ENCODE data around the gene PRKAR1B.

DNA sequence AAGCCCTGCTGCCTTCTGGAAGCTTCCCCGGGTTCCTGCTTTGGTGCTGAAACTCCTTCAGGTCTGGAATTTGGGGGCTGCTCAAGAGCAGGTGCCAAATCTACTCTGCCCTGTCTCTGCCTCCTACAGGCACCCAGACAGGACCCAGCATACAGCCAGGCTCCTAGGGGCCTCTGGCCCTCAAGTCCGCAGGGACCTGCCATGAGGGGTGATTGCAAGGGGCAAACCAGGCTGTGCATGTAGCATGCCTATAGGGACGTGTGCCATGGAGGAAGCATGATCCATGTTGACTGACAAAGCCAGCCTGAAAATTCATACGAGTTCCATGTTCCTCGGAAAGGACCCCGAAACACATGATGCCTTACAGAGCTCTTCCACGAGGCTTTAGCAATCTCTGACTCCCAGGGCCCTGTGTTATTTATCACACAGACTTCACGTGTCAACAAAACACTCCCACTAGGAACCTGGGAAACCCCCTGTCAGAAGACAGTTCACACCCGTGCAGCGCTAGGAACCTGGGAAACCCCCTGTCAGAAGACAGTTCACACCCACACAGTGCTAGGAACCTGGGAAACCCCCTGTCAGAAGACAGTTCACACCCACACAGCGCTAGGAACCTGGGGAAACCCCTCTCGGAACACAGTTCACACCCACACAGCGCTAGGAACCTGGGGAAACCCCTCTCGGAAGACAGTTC lies 75.9 kb downstream of the PRKAR1B start:
- TF ChIP-seq EP300 (IDR thresholded peaks at IDR 0.05) (no peak), POLR2A (IDR thresholded peaks at IDR 0.05) (no peak)
- TF ChIP-seq, protein P1, sequence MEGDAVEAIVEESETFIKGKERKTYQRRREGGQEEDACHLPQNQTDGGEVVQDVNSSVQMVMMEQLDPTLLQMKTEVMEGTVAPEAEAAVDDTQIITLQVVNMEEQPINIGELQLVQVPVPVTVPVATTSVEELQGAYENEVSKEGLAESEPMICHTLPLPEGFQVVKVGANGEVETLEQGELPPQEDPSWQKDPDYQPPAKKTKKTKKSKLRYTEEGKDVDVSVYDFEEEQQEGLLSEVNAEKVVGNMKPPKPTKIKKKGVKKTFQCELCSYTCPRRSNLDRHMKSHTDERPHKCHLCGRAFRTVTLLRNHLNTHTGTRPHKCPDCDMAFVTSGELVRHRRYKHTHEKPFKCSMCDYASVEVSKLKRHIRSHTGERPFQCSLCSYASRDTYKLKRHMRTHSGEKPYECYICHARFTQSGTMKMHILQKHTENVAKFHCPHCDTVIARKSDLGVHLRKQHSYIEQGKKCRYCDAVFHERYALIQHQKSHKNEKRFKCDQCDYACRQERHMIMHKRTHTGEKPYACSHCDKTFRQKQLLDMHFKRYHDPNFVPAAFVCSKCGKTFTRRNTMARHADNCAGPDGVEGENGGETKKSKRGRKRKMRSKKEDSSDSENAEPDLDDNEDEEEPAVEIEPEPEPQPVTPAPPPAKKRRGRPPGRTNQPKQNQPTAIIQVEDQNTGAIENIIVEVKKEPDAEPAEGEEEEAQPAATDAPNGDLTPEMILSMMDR (IDR thresholded peaks at IDR 0.05): no peak

Data from sigmoid colon (tissue), 4 donors.